VCaP (cell line): ENCODE measurements around the gene CD99L2.

Experiments used
- H3K27ac ChIP-seq: fragments of 450-650 bp; 2 replicates; pipeline ENCODE4 v1.5.1; 2017
- TF ChIP-seq, protein P1 (sequence below): fragments of 450-650 bp; conservative IDR thresholded peaks from 2 replicates; pipeline ENCODE4 v1.5.1; 2017; ENCODE audit warnings: mild to moderate bottlenecking, moderate library complexity

CD99L2 gene

DNA sequence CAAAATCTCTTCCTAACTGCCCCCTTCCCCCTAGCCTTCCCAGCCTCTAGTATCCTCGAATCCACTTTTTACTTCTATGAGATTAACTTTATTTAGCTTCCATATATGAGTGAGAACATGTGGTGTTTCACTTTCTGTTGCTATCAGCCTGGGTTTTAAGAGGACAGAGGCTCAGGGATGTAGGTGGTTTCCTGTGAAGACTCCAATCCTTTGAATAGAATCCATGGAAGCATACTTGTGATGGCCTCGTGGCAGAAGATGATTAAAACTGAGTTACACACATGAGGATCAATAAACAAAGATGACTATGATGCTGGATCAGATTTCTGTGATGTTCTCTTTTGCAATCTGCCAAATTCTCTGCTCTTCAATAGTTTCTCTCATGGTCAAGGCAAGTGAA, 29.8 kb downstream of the CD99L2 start:
- TF ChIP-seq, protein P1, sequence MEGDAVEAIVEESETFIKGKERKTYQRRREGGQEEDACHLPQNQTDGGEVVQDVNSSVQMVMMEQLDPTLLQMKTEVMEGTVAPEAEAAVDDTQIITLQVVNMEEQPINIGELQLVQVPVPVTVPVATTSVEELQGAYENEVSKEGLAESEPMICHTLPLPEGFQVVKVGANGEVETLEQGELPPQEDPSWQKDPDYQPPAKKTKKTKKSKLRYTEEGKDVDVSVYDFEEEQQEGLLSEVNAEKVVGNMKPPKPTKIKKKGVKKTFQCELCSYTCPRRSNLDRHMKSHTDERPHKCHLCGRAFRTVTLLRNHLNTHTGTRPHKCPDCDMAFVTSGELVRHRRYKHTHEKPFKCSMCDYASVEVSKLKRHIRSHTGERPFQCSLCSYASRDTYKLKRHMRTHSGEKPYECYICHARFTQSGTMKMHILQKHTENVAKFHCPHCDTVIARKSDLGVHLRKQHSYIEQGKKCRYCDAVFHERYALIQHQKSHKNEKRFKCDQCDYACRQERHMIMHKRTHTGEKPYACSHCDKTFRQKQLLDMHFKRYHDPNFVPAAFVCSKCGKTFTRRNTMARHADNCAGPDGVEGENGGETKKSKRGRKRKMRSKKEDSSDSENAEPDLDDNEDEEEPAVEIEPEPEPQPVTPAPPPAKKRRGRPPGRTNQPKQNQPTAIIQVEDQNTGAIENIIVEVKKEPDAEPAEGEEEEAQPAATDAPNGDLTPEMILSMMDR: no peak
- H3K27ac ChIP-seq: no peak overlapping the region

DNA sequence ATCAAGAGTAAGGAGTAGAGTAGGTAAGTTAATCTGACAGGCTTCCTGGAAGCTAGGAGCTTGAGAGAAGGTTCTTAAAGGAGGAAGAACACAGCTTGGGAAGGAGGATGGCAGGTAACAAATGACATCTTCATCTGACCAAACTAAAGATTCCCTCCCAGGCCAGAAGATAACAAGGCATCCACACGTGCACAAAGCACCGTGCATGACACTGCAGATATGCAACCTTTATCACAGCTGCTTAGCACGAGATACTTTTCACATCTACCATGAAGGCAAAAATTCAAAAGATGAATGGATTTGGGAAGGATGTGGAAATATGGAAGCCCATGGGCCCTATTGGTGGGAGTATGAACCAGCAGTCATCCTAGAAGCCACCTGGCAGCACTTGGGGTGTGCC, 34.3 kb downstream of the CD99L2 start:
- TF ChIP-seq, protein P1: no peak
- no peak overlapping the region for H3K27ac ChIP-seq

DNA sequence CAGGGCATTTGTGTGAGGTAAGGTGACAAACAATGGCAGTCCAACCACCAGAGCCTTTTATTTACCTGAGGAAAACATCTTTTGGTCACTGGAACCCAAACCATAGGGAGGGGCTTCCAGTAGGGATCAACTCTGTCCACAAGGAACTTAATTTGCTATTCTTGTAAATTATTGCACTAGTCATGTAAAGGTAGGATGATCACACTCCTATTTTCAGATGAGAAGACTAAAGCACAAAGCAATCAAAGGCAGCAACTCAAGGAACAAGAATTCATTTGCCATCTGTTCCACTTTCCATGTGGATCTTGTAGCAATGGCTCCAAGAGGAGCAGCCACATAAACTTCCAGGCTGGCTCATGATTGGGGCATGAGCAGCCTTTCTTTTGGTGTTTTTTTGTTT, 35.3 kb downstream of the CD99L2 start:
- no peak overlapping the region for H3K27ac ChIP-seq
- TF ChIP-seq, protein P1: no peak

DNA sequence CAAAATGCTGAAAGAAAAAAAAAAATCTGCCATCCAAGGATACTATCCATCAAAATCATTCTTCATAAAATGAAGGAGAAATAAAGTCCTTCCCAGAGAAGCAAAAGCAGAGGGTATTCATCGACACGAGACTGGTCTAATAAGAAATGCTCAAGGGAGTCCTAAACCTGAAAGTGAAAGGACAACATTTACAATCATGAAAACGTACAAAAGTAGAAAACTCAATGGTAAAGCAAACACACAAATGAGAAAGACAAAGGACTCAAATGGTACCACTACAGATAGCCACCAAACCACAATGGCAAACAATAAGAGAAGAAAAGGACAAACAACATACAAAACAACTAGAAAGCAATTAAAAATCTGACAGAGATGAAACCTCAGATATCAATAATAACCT, 41.0 kb downstream of the CD99L2 start:
- no peak overlapping the region for H3K27ac ChIP-seq
- TF ChIP-seq, protein P1: no peak

DNA sequence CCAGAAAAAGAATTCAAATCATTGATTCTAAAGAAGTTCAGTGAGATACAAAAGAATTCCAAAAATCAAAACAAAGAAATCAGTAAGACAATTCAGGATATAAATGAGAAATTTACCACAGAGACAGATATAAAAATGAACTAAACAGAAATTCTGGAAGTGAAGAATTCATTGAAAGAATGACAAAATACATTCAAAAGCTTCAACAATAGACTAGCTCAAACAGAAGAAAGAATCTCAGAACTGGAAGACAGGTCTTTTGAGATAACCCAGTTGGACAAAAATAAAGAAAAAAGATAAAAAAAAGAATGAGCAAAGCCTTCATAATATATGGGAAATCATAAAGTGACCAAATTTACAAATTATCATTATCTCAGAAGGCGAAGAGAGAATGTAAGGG, 41.7 kb downstream of the CD99L2 start:
- TF ChIP-seq, protein P1: no peak
- H3K27ac ChIP-seq: no peak overlapping the region

DNA sequence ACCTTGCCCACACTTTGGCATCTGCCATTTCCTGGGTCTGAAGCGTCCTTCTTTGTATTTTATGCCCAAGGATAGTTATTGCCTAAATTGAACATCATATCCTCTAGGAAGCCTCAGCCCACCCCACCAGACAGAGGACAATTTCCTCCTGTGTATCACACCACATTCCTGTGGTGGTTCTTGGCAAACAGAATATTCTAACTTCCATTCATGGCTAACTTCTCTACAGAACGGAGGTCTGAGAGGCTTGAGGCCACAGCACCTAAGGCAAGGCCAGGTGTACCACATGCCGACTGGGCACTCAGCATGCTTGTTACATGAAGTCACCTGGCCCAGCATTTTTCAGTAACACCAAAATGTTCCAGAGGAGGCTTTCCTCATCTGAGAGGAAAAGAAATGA, 42.4 kb downstream of the CD99L2 start:
- TF ChIP-seq, protein P1: no peak
- H3K27ac ChIP-seq: no peak overlapping the region

DNA sequence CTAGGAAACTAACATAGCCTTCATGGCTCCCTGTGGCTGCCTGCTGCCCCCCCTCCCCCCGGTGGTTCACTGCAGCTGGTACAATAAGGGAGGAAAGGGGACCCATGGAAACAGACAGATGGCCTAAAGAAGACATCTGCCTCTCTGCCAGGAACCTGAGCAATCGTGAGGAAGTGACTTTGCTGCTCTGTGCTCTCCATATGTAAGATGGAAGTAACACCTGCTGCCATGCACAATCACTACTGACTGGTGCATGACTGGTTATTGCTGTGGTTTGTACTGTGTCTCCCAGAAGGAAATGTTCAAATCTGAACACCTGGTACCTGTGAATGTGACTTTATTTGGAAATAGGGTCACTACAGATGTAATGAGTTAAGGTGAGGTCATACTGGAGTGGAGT, 43.6 kb downstream of the CD99L2 start:
- no peak overlapping the region for H3K27ac ChIP-seq
- TF ChIP-seq, protein P1: no peak
